Anterior cingulate cortex (tissue), 58 donors: ENCODE measurements around the gene GPR107.

Source experiments
- DNase-seq, 58 donors: peaks; one replicate each; lab custom pipeline; 2025; lab: John Stamatoyannopoulos, UW

Gene GPR107

GRCh38 chr9:130026583-130027340 is 26.9 kb upstream of the GPR107 start:
- no peak for DNase-seq

DNA sequence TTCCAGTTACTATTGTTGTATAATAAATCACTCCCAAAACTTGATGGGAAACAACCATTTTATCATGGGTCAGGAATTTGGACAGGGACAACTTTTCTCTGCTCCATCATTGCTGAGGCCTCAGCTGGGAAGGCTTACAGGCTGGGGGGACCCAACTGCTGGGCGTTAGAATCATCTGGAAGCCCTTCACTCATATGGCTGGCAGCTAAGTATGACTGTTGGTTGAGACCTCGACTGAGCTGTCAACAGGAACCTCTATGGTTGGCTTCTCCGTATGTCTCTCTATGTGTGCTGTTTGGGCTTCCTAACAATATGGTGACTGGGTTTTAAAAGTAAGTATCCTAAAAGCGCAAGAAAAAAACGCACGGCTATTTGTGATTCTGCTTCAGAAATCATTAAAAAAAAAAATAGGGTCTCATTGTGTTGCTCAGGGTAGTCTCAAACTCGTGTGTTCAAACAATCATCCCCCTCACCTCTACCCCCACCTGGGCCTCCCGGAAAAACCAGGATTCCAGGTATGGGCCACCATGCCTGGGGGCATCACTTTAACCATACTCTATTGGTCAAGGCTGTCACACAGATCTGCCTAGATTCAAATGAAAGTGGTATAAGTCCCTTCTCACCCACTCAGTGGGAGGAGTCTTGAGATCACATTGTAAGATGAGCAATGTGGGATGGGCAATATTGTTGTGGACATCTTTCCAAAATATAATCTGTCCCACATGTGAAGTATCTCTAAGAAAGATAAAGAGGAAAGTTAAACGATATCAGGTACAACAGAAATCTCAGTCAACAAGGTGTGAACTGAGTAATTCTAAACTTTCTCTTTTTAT is 26.0 kb upstream of the GPR107 start:
- no peak for DNase-seq

DNA sequence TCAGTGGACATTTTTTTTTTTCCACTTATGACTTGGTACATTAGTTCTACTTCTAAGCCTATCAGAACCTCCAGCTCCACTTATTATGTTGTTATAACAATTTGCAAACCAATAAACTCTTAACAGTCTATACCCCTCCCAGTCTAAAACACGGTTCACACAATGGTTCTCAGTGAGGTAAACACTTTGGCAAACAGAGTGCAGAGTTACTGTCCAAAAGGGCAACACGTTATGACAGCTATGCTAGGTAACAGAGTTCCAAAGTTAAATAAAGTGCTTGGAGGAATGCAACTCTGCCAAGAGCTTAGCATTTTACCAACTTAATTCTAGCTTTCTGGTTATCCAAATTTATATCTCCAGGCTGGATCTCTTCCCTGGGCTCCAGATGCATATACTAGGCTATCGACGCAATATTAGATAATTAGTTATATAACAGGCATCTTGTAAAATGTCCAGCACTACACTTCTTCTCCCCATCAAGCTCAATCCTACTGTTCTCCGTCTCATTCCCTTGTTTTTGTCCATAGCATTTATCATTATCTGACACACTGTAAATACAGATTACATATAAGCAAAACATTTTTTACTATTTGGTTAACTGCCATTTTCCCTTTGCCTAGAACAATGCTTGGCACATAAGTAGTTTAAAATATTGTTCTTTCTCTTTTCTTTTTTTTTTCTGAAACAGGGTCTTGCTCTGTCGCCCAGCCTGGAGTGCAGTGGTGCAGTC is 25.0 kb upstream of the GPR107 start:
- no peak for DNase-seq

DNA sequence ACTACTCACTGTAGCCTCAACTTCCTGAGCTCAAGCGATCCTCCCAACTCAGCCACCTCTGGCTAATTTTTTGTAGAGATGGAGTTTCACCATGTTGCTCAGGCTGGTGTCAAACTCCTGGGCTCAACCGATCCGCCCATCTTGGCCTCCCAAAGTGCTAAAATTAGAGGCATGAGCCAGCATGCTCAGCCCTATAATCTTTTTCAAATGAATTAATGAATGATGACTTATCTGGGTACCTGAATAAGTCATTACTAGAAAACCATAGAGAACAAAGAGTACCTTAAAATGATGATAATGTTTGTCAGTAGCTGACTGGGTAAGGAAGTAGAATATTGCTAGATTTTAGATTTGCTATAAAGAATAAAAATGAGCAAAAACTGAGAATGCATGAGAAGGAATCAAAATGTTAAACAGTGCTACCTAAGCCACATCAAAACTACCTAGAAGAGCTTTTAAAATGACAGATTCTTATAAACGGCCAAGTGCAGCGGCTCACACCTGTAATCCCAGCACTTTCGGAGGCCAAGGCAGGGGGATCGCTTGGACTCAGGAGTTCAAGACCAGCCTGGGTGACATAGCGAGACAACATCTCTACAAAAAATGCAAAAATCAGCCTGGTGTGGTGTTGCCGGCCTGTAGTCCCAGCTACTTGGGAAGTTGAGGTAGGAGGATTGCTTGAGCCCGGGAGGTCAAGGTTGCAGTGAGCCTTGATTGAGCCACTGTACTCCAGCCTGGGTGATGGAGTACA is 24.3 kb upstream of the GPR107 start:
- no peak for DNase-seq

DNA sequence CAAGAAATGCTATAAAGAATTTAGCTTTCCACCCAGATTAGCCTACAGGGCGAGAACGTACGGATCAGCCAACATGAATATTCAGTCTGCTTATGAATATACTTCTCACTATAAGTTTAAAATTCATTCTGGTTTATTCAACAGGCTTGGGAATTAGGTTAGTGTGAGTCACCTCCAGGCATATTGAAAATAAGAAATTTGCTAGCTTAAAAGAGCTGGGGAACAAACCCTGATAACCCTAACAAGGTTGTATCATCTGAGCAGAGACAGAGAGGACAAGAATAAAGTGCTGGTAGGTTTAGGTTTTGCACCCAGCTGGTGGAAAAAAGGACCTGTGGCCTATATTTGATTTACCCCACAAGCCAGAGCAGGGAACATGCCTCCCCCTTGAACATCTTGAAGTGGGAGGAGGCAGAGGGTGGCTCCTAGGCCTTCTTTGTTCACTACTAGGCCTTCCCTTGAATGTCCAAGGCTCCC is 23.0 kb upstream of the GPR107 start:
- no peak for DNase-seq

GRCh38 chr9:130034570-130034969 is 19.1 kb upstream of the GPR107 start:
- DNase-seq: no peak

DNA sequence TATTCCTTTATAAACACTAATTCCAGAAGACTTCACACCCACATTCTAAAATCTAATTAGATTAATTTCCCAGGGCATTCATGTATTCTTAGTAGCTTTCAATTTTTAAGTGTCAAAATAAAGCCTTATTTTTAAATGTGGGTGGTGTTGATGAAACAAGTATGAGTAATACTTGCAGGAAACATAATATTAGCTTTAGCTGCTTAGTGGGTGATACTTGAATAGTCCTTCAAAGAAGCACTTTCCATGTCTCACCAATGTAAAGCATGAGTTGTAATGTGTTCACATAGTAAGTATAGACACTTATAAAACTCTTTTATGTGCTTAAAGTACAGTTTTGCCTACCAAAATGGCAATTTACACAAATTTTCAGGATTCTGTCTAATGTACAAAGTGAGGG is 17.6 kb upstream of the GPR107 start:
- no peak for DNase-seq

- no peak for DNase-seq
These were observed 14.1 kb upstream of the GPR107 start for GRCh38 chr9:130039528-130040147.

GRCh38 chr9:130040984-130041647 is 12.6 kb upstream of the GPR107 start:
- DNase-seq: no peak

DNA sequence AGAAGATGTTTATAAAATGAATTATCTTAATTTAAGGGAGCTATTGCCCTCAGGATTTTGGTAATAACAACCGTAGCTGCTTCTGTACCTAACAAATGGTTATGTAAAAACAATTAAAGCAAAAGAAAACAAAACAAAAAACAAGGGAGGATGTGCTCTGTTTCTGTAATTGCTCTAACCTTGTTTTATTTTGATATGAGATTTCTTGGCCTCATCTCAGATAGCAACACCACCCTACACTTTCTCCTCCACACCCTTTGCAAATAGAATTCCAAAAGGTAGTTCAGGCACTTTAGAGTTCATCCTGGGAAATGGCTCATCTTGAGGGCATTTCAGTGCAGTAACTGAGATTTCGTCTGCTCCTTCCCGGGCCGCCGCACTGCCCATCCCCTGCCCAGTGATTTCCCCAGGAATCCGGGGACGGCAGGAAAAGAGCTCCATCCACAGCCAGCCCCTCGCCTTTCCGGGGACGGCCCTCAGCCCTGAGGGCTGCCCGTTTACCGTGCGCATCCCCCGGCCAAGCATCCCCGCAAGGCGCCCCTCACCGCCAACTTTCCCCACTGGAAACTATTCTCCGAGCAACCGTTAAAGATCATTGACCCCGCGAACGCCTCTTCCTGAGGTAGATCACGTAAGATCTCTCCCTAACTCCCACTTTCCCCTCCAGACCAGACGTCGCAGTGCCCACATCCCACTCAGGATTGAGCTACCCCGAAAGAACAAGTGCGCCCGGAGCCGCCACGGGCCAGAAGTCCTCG is 11.9 kb upstream of the GPR107 start:
- peak in 26 of 58 donors; percentile 16 to 56 (median 37) for DNase-seq

- peak in 17 of 58 donors; percentile 29 to 72 (median 49) for DNase-seq
These were observed 11.3 kb upstream of the GPR107 start for GRCh38 chr9:130042406-130042884.

DNA sequence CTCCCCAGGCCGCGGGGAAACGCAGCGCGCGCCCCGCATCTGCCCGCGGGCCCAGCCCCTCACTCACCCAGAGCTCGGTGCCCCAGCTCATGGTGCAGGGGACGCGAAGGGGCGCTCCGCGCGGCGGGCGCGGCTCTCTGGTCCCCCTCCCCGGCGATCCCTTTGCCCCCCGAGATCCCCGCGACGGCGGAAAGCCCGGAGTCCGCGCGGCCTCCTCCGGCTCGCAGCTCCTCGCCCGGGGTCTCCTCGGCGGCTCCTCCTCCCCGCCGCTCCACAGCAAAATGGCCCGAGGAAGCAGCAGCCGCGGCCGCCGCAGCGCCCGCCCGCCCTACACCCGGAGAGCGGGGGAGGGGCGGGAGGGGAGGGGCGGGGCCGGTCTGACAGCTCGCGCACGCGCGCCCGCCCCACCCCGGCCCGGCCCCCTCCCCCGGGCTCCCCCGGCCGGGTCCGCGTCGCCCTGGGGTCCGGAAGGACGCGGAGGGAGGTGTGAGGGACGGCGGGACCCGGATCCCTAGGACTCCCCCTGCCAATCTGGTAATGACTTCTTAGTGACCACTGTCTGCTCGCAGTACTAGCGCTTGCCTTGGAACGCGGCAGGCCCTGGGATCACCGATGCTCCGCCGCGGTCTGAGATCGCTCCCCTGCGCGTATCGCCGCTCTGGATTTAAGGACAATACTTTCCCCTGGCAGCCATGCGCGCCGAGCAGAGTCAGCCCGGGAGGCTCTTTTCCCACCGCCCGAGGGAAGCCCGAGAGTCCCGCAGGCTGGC is 10.6 kb upstream of the GPR107 start, which contains the start of gene FNBP1:
TSS of gene FNBP1 (minus strand) at position 305 of the 769 bp plus-strand sequence. CDS start at position 91, 214 bp downstream.
- peak; percentile 31 to 87 (median 79) for DNase-seq

GRCh38 chr9:130043654-130044623 is 9.8 kb upstream of the GPR107 start:
- DNase-seq: peak in 11 of 58 donors; percentile 30 to 63 (median 55)

DNA sequence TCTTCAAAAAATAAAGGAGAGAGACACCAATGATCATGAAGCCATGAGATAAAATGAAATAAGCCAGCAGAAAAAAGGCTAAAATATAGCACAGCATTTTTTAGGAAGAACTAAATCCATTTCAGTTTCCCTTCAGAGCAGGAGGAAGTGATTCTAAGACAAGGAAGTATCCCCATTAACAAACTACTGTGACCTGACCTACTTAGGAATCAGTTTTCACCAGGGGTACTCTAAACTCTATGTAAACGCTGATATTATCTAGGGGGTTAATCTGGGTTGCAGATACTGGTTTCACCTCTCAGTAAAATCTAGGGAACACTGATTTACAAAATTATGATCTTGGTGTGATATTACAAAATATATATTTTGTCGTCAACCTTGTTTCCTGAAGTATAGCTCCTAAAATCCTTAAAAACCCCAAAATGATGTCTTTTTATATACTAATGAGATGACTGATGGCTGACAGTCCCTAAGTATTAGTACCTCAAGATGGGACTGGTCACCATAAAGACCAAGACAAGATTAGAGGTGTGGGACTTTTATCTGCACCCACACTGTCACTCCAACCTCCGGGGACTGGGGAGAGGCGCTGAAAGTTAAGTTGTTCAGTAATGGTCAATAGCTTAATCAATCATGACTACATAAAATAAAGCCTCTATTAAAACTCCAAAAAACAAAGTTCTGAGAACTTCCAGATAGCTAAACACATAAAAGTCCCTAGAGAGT is 7.8 kb upstream of the GPR107 start:
- no peak for DNase-seq

- no peak for DNase-seq
These were observed 4.1 kb upstream of the GPR107 start for GRCh38 chr9:130049431-130050210.
